NCI-H1048 (cell line): ENCODE results near the gene ARHGAP6.
"Not testable (repeated sequence)": the region's sequence is repeated elsewhere in the genome, so short reads cannot be mapped to it uniquely, and the experiment has no call there.

Experiments
- DNase-seq: peaks from one replicate; lab custom pipeline; 2025; lab: John Stamatoyannopoulos, UW

Gene ARHGAP6

GRCh38 chrX:11525685-11526084, 140.0 kb downstream of the ARHGAP6 start:
- DNase-seq = no peak

- not testable (repeated sequence) for DNase-seq
Observed at GRCh38 chrX:11519234-11519633, 146.5 kb downstream of the ARHGAP6 start.

- DNase-seq = no peak
Observed at GRCh38 chrX:11509786-11510185, 155.9 kb downstream of the ARHGAP6 start.

GRCh38 chrX:11504234-11504633, 161.5 kb downstream of the ARHGAP6 start:
- DNase-seq = no peak

GRCh38 chrX:11499076-11500044, 166.4 kb downstream of the ARHGAP6 start:
- DNase-seq = no peak

- DNase-seq = not testable (repeated sequence)
Observed at GRCh38 chrX:11491375-11491774, 174.3 kb downstream of the ARHGAP6 start.

- no peak for DNase-seq
Observed at GRCh38 chrX:11484290-11484689, 181.4 kb downstream of the ARHGAP6 start.

GRCh38 chrX:11481035-11481434, 184.7 kb downstream of the ARHGAP6 start:
- DNase-seq = no peak

GRCh38 chrX:11480626-11481025, 185.1 kb downstream of the ARHGAP6 start:
- no peak for DNase-seq

- no peak for DNase-seq
Observed at GRCh38 chrX:11478911-11479310, 186.8 kb downstream of the ARHGAP6 start.

- DNase-seq = no peak
Observed at GRCh38 chrX:11478026-11478425, 187.7 kb downstream of the ARHGAP6 start.

- DNase-seq = no peak
Observed at GRCh38 chrX:11474576-11474975, 191.1 kb downstream of the ARHGAP6 start.

- no peak for DNase-seq
Observed at GRCh38 chrX:11474021-11474420, 191.7 kb downstream of the ARHGAP6 start.

- no peak for DNase-seq
Observed at GRCh38 chrX:11472879-11473278, 192.8 kb downstream of the ARHGAP6 start.

GRCh38 chrX:11472381-11472780, 193.3 kb downstream of the ARHGAP6 start:
- no peak for DNase-seq

GRCh38 chrX:11470250-11470974, 195.3 kb downstream of the ARHGAP6 start:
- DNase-seq = no peak

- DNase-seq = no peak
Observed at GRCh38 chrX:11465648-11466411, 199.9 kb downstream of the ARHGAP6 start.

GRCh38 chrX:11464836-11465463, 200.8 kb downstream of the ARHGAP6 start:
- DNase-seq = no peak

- DNase-seq = no peak
Observed at GRCh38 chrX:11464380-11464779, 201.3 kb downstream of the ARHGAP6 start.

GRCh38 chrX:11462648-11463047, 203.1 kb downstream of the ARHGAP6 start:
- no peak for DNase-seq

GRCh38 chrX:11462136-11462535, 203.6 kb downstream of the ARHGAP6 start:
- DNase-seq = no peak
